GM12891 (cell line): Measurements from ENCODE around the gene SLBP.

Experiments used
- PAX5 ChIP-seq: IDR thresholded peaks from 2 replicates; pipeline ENCODE4 v1.6.1; 2011; ENCODE audit warnings: low read length, moderate library complexity, mild to moderate bottlenecking; ENCODE audit not compliant: insufficient read depth, severe bottlenecking
- POLR2A ChIP-seq: IDR thresholded peaks from 2 replicates; pipeline ENCODE4 v1.6.1; 2011; ENCODE audit warnings: low read depth, low read length, control low read depth
- POLR2AphosphoS5 ChIP-seq: IDR thresholded peaks from 2 replicates; pipeline ENCODE4 v1.6.1; 2011; ENCODE audit warnings: low read depth, low read length, control low read depth
- SPI1 ChIP-seq: IDR thresholded peaks from 2 replicates; pipeline ENCODE4 v1.6.1; 2011; ENCODE audit warnings: low read depth, low read length, control low read depth
- TAF1 ChIP-seq: IDR thresholded peaks from 2 replicates; pipeline ENCODE4 v1.6.1; 2011; ENCODE audit warnings: low read depth, low read length, control low read depth

- TF ChIP-seq POLR2A (no peak), PAX5 (no peak), SPI1 (no peak), TAF1 (no peak), POLR2AphosphoS5 (no peak)
These were observed 3.5 kb downstream of the SLBP start for GRCh38 chr4:1708581-1708980.
